RWPE2 (cell line): ENCODE measurements around the gene NMUR1.
"Not testable (repeated sequence)": the region's sequence is repeated elsewhere in the genome, so short reads cannot be mapped to it uniquely, and the experiment has no call there.

ENCODE experiments used
- ATAC-seq: fragments of 200-7000 bp; cut with Tn5 transposase; 3 replicates; pipeline ENCODE4 v1.9.1; 2021; ENCODE audit warnings: low read depth
- DNase-seq: peaks from one replicate; pipeline ENCODE4 v3.0.0-alpha.2; 2020; ENCODE audit warnings: low spot score
- H3K27ac ChIP-seq: fragments of 450-650 bp; 2 replicates; pipeline ENCODE4 v1.5.1; 2017; ENCODE audit warnings: mild to moderate bottlenecking; ENCODE audit not compliant: poor library complexity, severe bottlenecking
- H3K27me3 ChIP-seq: fragments of 250-450 bp; sonication (Bioruptor Pico); 2 replicates; pipeline ENCODE4 v1.5.1; 2021; ENCODE audit warnings: mild to moderate bottlenecking, moderate library complexity; ENCODE audit not compliant: insufficient read depth, poor library complexity, severe bottlenecking
- H3K36me3 ChIP-seq: fragments of 250-450 bp; sonication (Bioruptor Pico); 2 replicates; pipeline ENCODE4 v1.5.1; 2020; ENCODE audit warnings: low read depth, mild to moderate bottlenecking, moderate library complexity
- H3K4me1 ChIP-seq: fragments of 250-450 bp; sonication (Bioruptor Pico); 2 replicates; pipeline ENCODE4 v1.5.1; 2021; ENCODE audit warnings: mild to moderate bottlenecking, moderate library complexity; ENCODE audit not compliant: insufficient read depth, poor library complexity, severe bottlenecking
- H3K4me3 ChIP-seq: fragments of 250-450 bp; sonication (Bioruptor Pico); 2 replicates; pipeline ENCODE4 v1.5.1; 2021; ENCODE audit warnings: mild to moderate bottlenecking, moderate library complexity; ENCODE audit not compliant: severe bottlenecking
- H3K9me3 ChIP-seq: fragments of 250-450 bp; sonication (Bioruptor Pico); 2 replicates; pipeline ENCODE4 v1.5.1; 2021; ENCODE audit warnings: mild to moderate bottlenecking, moderate library complexity; ENCODE audit not compliant: severe bottlenecking
- TF ChIP-seq, protein P1 (sequence below): fragments of 450-650 bp; IDR thresholded peaks from one replicate; pipeline ENCODE4 v1.5.1; 2017; ENCODE audit warnings: mild to moderate bottlenecking, moderate library complexity; ENCODE audit not compliant: poor library complexity, severe bottlenecking

NMUR1 gene

DNA sequence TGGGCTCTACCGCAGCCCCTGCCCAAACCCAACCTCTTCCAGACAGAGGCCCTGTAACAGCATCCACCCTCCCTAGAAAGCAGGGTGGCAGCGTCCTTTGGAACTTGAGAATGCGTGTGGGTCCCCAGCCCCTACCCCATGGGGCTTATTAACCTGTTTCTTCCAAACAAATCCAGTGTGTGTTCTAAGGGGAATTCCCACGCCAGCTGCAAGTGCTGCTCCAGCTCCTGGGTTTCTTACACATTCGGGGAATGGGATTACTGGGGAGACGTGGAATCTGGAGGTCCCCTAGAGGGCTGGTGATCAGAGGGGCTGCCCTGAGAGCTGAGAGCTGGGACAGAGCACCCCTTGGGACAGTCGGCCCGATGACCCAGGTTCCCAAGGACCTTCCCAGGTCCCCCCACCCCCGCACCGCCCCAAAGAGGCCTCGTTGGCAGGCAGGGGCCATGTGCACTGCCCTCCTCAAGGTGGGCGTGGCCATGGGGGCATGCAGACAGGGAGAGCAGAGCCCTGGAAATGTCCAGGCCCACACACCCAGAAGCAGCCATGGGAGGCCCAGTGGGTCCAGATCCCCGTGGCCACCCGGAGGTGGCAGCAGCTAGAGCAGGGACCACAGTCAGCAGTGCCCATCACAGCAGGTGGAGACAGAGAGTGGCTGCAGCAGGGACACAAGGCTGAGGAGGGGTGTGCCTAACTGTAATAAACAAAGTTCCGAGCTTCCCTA lies 43.6 kb upstream of the NMUR1 start:
- no peaks in the 10 kb centered on the region for H3K27me3 ChIP-seq

DNA sequence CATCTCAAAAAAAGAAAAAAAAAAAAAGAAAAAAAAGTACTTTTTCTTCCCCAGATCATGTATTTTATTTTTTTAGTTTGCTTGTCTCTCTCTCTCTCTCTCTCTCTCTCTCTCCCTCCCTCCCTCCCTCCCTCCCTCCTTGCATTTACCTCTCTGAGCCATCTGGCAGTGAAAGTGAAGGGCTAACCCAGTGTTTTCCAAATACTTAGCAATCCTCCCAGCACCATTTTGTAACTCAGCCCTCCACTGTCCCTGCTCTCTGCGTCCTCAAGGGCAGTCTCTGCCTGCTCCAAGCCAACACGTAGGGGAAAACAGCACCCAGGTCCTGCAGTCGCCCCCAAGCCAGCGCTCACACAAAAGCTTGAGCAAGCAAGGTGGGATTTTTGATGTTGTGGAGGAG lies 42.9 kb upstream of the NMUR1 start:
- no peak for DNase-seq
- no peak overlapping the region for H3K27ac ChIP-seq
- ATAC-seq, result no peak
- H3K36me3 ChIP-seq, result no peaks in the 10 kb centered on the region
- H3K4me1 ChIP-seq, result no peaks in the 10 kb centered on the region
- TF ChIP-seq, protein P1, sequence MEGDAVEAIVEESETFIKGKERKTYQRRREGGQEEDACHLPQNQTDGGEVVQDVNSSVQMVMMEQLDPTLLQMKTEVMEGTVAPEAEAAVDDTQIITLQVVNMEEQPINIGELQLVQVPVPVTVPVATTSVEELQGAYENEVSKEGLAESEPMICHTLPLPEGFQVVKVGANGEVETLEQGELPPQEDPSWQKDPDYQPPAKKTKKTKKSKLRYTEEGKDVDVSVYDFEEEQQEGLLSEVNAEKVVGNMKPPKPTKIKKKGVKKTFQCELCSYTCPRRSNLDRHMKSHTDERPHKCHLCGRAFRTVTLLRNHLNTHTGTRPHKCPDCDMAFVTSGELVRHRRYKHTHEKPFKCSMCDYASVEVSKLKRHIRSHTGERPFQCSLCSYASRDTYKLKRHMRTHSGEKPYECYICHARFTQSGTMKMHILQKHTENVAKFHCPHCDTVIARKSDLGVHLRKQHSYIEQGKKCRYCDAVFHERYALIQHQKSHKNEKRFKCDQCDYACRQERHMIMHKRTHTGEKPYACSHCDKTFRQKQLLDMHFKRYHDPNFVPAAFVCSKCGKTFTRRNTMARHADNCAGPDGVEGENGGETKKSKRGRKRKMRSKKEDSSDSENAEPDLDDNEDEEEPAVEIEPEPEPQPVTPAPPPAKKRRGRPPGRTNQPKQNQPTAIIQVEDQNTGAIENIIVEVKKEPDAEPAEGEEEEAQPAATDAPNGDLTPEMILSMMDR, result no peak
- no peak overlapping the region for H3K4me3 ChIP-seq
- H3K27me3 ChIP-seq, result no peaks in the 10 kb centered on the region
- H3K9me3 ChIP-seq, result no peaks in the 10 kb centered on the region

More for the DNA sequence above, 43.6 kb upstream of the NMUR1 start:
- H3K36me3 ChIP-seq, result no peaks in the 10 kb centered on the region
- no peaks in the 10 kb centered on the region for H3K4me1 ChIP-seq
- DNase-seq (no peak), ATAC-seq (no peak)
- H3K4me3 ChIP-seq, result no peak overlapping the region
- H3K27ac ChIP-seq, result no peak overlapping the region
- H3K9me3 ChIP-seq, result no peaks in the 10 kb centered on the region
- TF ChIP-seq, protein P1, result no peak

DNA sequence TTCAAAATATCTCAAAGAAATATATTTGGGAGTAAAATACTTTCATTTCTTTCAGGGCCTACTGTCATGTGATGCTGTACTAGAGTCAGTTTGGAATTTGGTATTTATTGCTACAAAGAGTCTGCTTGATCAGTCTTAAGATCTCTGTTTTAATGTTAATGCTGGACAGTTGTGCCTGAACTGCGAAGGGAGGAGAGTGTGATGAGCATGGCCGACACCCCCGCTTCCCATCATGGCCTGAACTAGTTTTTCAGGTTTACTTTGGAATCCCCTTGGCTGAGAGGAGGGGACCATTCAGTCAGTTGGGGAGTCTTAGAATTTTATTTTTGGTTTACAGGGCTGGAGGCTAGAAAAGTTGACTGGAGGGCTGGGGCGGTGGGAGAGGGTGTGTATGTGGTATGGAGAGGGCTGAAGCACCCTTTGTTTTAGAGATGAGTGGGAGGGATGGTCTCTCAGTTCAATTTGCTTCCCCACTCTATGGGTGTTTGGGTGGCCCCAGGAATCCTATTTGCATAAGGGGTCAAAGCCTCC lies 41.5 kb upstream of the NMUR1 start:
- no peaks in the 10 kb centered on the region for H3K4me1 ChIP-seq
- no peak for ATAC-seq
- no peaks in the 10 kb centered on the region for H3K9me3 ChIP-seq
- no peaks in the 10 kb centered on the region for H3K36me3 ChIP-seq
- no peak overlapping the region for H3K4me3 ChIP-seq
- no peak for DNase-seq
- H3K27me3 ChIP-seq, result no peaks in the 10 kb centered on the region
- TF ChIP-seq, protein P1, result no peak
- H3K27ac ChIP-seq, result no peak overlapping the region

DNA sequence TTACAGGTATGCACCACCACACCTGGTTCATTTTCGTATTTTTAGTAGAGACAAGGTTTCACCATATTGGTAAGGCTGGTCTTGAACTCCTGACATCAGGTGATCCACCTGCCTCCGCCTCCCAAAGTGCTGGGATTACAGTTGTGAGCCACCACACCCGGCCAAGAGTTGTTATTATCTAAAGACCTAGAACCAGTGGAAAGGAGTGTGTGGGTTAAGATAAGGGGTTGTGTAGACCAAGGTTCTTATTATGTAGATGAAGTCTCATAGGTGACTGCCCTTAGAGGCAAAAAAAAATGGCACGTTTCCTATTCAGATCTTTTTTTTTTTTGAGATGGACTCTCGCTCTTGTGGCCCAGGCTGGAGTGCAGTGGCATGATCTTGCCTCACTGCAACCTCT lies 40.7 kb upstream of the NMUR1 start:
- not testable (repeated sequence) for H3K27ac ChIP-seq, H3K4me3 ChIP-seq, H3K9me3 ChIP-seq, H3K27me3 ChIP-seq, H3K36me3 ChIP-seq, ATAC-seq, H3K4me1 ChIP-seq, DNase-seq

DNA sequence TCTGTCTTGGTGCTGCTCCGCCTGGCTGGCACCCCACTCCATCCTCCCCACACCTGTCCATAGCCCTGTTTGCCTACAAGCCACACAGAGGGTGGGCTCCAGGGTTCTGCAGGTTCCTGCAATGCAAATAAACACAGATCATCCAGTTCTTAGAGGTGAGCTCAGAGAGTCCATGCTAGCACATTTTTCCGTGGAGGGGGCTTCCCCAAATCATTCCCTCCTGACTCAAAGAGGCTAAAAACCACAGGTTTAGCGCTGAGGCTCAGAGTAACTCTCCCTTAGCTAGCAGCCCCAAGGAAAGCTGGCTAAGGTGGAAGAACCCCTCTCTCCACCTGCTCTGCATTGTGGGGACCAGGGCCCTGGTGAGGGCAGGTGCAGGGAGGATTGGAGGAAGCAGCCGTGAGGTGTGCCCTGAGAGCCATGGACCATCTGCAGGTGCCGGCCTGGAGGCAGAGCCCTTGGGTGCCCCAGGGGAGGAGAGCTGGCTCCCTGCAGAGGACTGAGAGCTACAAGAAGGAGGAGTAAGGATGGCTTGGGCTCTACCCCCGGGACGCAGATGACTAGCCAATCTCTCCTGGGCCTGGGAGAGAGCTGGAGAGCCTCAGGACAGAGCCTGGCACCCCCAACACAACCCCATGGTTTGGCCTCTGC lies 38.7 kb upstream of the NMUR1 start:
- no peak for ATAC-seq
- no peak overlapping the region for H3K27ac ChIP-seq
- no peaks in the 10 kb centered on the region for H3K4me1 ChIP-seq

More for the DNA sequence above, 38.7 kb upstream of the NMUR1 start:
- H3K36me3 ChIP-seq, result no peaks in the 10 kb centered on the region
- TF ChIP-seq, protein P1, result no peak
- H3K4me3 ChIP-seq, result no peak overlapping the region
- no peaks in the 10 kb centered on the region for H3K9me3 ChIP-seq
- DNase-seq, result no peak
- H3K27me3 ChIP-seq, result no peaks in the 10 kb centered on the region
